ENCODE data around the gene SCLT1. TPM values are rescaled to one million over a fixed set of nuclear protein-coding genes. Genes with fewer than 3 reads are reported as not detected.

Gene SCLT1
- polyA plus RNA-seq, 1 donor (not counting 4 experiments of a cell fraction or from before 2014, with no cell fraction given): 5.8 TPM

DNA sequence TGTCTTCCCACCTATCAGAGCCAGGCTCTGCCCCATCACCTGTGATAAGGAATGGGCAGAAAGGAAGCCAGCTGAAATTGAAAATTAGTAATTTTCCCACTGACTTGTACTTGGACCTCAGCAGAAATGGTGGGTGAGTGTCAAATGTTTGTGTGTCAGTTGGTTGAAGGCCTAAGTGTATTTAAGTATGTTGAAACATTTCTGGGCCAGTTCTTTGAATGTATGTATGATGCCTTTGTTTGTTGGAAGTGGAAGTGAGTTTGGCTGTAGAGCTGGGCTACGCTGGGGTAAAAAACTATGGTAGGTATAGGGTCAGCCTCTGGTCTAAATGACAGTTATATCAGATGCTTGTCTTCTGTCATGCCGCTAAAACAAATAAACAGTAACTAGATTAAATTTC, 256.1 kb downstream of the SCLT1 start:
- H3K9me3 ChIP-seq (ENCODE audit: control insufficient read depth, low read depth, low read length): no peaks in the 10 kb centered on the region
- dilution Hi-C loops (cut with MboI; ENCODE audit: extremely low pct_ligation_motif_present, low sequenced_read_pairs): no loop called here
- no peak overlapping the region for H3K4me2 ChIP-seq (ENCODE audit: control insufficient read depth, extremely low read depth, insufficient read depth, low read depth, low read length)
- TF ChIP-seq EZH2 (IDR thresholded peaks at IDR 0.05; ENCODE audit: low read length) (no peak), CTCF (optimal IDR thresholded peaks at IDR 0.05 in 1 of 3, IDR thresholded peaks at IDR 0.05 in 1 of 3, conservative IDR thresholded peaks at IDR 0.05 in 1 of 3; ENCODE audit: extremely low read depth in 1 of 3, insufficient read depth in 2 of 3, low read length in 3 of 3) (no peak)
- H3K36me3 ChIP-seq (ENCODE audit: control insufficient read depth in 2 of 2, extremely low read depth in 1 of 2, insufficient read depth in 2 of 2, low read length in 2 of 2): no peaks in the 10 kb centered on the region
- no peak overlapping the region for H3K27ac ChIP-seq (ENCODE audit: control insufficient read depth, insufficient read depth, low read length)
- H3K79me2 ChIP-seq (ENCODE audit: control insufficient read depth, insufficient read depth, low read length): peaks cover 2% of the 10 kb centered on the region
- no peaks in the 10 kb centered on the region for H3K4me1 ChIP-seq (ENCODE audit: control insufficient read depth, extremely low read depth, insufficient read depth, low read length)
- no peak for FAIRE-seq
- H3K9ac ChIP-seq (ENCODE audit: control insufficient read depth, extremely low read depth, insufficient read depth, low read length): no peak overlapping the region
- no peaks in the 10 kb centered on the region for H3K27me3 ChIP-seq (ENCODE audit: control insufficient read depth, extremely low read depth, insufficient read depth, low read length)
- no peaks in the 10 kb centered on the region for H3K9me1 ChIP-seq (ENCODE audit: control insufficient read depth, extremely low read depth, insufficient read depth, low read length)
- H4K20me1 ChIP-seq (ENCODE audit: control insufficient read depth, extremely low read depth, insufficient read depth, low read length): no peaks in the 10 kb centered on the region
- DNase-seq (ENCODE audit: low read depth, low spot score): no peak
- no peak overlapping the region for H2AFZ ChIP-seq (ENCODE audit: control insufficient read depth, low read length)
- H3K4me3 ChIP-seq (ENCODE audit: control insufficient read depth in 2 of 3, extremely low read depth in 1 of 3, insufficient read depth in 2 of 3, low read depth in 1 of 3, low read length in 3 of 3): no peak overlapping the region

DNA sequence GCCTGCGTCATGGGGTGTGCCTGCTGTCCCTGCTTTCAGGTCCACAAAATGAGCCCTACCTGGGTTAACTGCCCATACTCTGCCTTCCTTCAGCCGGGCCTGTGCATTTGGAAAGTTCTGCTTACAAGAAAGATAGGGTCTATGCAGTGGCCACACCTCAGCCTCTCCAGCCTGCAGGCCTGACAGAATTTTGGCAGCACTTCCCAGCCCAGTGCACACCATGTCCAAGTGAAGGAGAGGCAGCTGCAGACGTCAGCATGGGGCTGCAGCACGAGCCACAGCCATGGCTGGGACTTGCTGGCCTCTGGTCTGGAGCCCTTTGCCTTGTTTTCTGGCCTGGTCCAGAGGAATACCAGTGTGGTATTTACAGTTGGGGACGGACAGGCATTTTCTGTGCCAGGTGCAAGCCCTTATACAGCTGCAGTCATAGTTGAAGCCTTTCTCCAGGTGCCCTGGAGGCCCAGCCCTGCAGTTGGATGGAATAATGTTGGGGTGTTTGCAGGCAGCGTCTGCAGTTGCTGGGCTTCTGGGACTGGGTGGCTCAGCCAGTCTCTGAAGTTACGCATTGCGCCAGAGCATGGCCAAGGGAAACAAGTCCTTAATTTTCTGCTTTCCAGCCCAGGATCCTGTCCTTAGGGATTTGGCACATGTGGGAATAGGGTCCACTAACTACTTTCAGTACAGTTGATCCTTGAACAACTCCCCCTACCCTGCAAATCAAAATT, 257.7 kb downstream of the SCLT1 start:
- H2AFZ ChIP-seq (ENCODE audit: control insufficient read depth, low read length): no peak overlapping the region
- no peaks in the 10 kb centered on the region for H4K20me1 ChIP-seq (ENCODE audit: control insufficient read depth, extremely low read depth, insufficient read depth, low read length)
- H3K27ac ChIP-seq (ENCODE audit: control insufficient read depth, insufficient read depth, low read length): no peak overlapping the region
- dilution Hi-C loops (cut with MboI; ENCODE audit: extremely low pct_ligation_motif_present, low sequenced_read_pairs): no loop called here
- no peak for TF ChIP-seq CTCF (optimal IDR thresholded peaks at IDR 0.05 in 1 of 3, IDR thresholded peaks at IDR 0.05 in 1 of 3, conservative IDR thresholded peaks at IDR 0.05 in 1 of 3; ENCODE audit: extremely low read depth in 1 of 3, insufficient read depth in 2 of 3, low read length in 3 of 3)
- TF ChIP-seq EZH2 (IDR thresholded peaks at IDR 0.05; ENCODE audit: low read length): no peak
- no peak overlapping the region for H3K4me2 ChIP-seq (ENCODE audit: control insufficient read depth, extremely low read depth, insufficient read depth, low read depth, low read length)
- no peaks in the 10 kb centered on the region for H3K9me3 ChIP-seq (ENCODE audit: control insufficient read depth, low read depth, low read length)
- H3K36me3 ChIP-seq (ENCODE audit: control insufficient read depth in 2 of 2, extremely low read depth in 1 of 2, insufficient read depth in 2 of 2, low read length in 2 of 2): no peaks in the 10 kb centered on the region
- no peaks in the 10 kb centered on the region for H3K27me3 ChIP-seq (ENCODE audit: control insufficient read depth, extremely low read depth, insufficient read depth, low read length)
- FAIRE-seq (no peak), DNase-seq (ENCODE audit: low read depth, low spot score) (no peak)
- no peaks in the 10 kb centered on the region for H3K9me1 ChIP-seq (ENCODE audit: control insufficient read depth, extremely low read depth, insufficient read depth, low read length)
- H3K4me1 ChIP-seq (ENCODE audit: control insufficient read depth, extremely low read depth, insufficient read depth, low read length): no peaks in the 10 kb centered on the region
- no peak overlapping the region for H3K4me3 ChIP-seq (ENCODE audit: control insufficient read depth in 2 of 3, extremely low read depth in 1 of 3, insufficient read depth in 2 of 3, low read depth in 1 of 3, low read length in 3 of 3)
- peaks cover 2% of the 10 kb centered on the region for H3K79me2 ChIP-seq (ENCODE audit: control insufficient read depth, insufficient read depth, low read length)
- no peak overlapping the region for H3K9ac ChIP-seq (ENCODE audit: control insufficient read depth, extremely low read depth, insufficient read depth, low read length)

Small RNA genes within 50 kb of the gene (small RNA-seq; reads per million reads assigned to genes)
- gene AC093826.2 (ENCODE audit: insufficient read length in 3 of 3, low read depth in 3 of 3, low replicate concordance in 1 of 3): 0 reads per million in 3 experiments

Other genes with a start within 250 kb of the SCLT1 start
- gene C4orf33, start 2.6 kb upstream of the SCLT1 start, polyA plus RNA-seq: 15.4 to 25.7 TPM (median 17.8 TPM) in 3 replicates

Data from keratinocyte (primary cell).